ENCODE results near the gene TMSB10.
"Not testable (repeated sequence)": the region's sequence is repeated elsewhere in the genome, so short reads cannot be mapped to it uniquely, and the experiment has no call there.

TMSB10 gene

GRCh38 chr2:84858937-84859336 is 46.5 kb upstream of the TMSB10 start:
- no peaks in the 10 kb centered on the region for H3K36me3 ChIP-seq (ENCODE audit: control insufficient read depth, insufficient read depth, low read length)
- H3K4me3 ChIP-seq (replicated peaks; ENCODE audit: low read depth, low read length) = no peak overlapping the region
- no peak for TF ChIP-seq CTCF (IDR thresholded peaks at IDR 0.05; ENCODE audit: insufficient read depth, low read length, poor library complexity, severe bottlenecking)
- DNase-seq (ENCODE audit: extremely low read depth, insufficient read length) = no peak
- peaks cover 1% of the 10 kb centered on the region; the same call in 1 of the 2 replicates for H3K27me3 ChIP-seq (replicated peaks; ENCODE audit: control insufficient read depth, insufficient read depth, low read length)

DNA sequence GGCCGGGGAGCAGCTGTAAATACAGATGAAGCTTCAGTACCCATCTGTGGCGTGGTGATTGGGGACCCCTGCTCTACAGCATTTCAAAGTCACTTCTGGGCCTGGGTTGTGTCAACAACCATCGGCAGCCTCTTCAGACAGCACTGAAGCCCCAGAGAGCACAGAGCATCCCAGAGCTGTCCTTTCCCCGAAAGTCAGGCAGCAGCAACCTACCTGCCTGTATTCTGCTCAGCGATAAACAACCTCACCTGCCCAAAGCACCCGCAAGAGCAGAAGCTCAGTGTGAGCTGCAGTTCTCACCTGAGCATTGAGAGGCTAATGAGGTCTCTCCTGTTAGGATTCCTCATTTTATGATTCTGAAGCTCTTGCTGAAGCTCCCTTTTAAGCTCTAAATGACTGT is 43.9 kb upstream of the TMSB10 start:
- Histone ChIP-seq H3K4me3 (replicated peaks; ENCODE audit: low read depth, low read length) (no peak overlapping the region), H3K27me3 (replicated peaks; ENCODE audit: control insufficient read depth, insufficient read depth, low read length) (peaks cover 3% of the 10 kb centered on the region; the same call in 1 of the 2 replicates), H3K36me3 (ENCODE audit: control insufficient read depth, insufficient read depth, low read length) (no peaks in the 10 kb centered on the region)
- no peak for DNase-seq (ENCODE audit: extremely low read depth, insufficient read length)
- TF ChIP-seq CTCF (IDR thresholded peaks at IDR 0.05; ENCODE audit: insufficient read depth, low read length, poor library complexity, severe bottlenecking) = no peak

DNA sequence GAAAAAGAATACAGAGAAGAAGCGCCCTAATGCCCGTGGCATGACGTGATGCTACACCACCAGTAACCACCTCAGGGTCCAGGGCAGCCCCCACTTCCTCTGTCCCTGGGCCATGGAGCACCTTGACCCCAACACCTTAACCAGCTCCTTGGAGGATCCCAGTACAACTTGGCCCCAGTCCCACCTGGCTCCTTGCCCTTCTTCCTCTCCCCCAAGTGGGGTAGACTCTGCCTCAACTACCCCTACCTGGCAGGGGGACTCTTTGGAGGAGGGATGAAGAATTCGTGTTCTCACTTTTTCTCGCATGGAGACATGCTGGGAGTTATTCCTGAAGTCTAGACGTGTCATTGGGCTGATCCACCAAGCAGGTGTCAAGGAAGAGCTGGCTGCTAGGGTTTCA is 43.5 kb upstream of the TMSB10 start:
- TF ChIP-seq CTCF (IDR thresholded peaks at IDR 0.05; ENCODE audit: insufficient read depth, low read length, poor library complexity, severe bottlenecking) = no peak
- H3K27me3 ChIP-seq (replicated peaks; ENCODE audit: control insufficient read depth, insufficient read depth, low read length) = peaks cover 3% of the 10 kb centered on the region; the same call in 1 of the 2 replicates
- H3K4me3 ChIP-seq (replicated peaks; ENCODE audit: low read depth, low read length) = no peak overlapping the region
- no peak for DNase-seq (ENCODE audit: extremely low read depth, insufficient read length)
- no peaks in the 10 kb centered on the region for H3K36me3 ChIP-seq (ENCODE audit: control insufficient read depth, insufficient read depth, low read length)

- no peaks in the 10 kb centered on the region for H3K36me3 ChIP-seq (ENCODE audit: control insufficient read depth, insufficient read depth, low read length)
- H3K27me3 ChIP-seq (replicated peaks; ENCODE audit: control insufficient read depth, insufficient read depth, low read length) = peaks cover 3% of the 10 kb centered on the region; the same call in 1 of the 2 replicates
- no peak for DNase-seq (ENCODE audit: extremely low read depth, insufficient read length)
- peak; percentile 33 for TF ChIP-seq CTCF (IDR thresholded peaks at IDR 0.05; ENCODE audit: insufficient read depth, low read length, poor library complexity, severe bottlenecking)
- H3K4me3 ChIP-seq (replicated peaks; ENCODE audit: low read depth, low read length) = no peak overlapping the region
Measured at GRCh38 chr2:84865181-84865783, 40.2 kb upstream of the TMSB10 start.

DNA sequence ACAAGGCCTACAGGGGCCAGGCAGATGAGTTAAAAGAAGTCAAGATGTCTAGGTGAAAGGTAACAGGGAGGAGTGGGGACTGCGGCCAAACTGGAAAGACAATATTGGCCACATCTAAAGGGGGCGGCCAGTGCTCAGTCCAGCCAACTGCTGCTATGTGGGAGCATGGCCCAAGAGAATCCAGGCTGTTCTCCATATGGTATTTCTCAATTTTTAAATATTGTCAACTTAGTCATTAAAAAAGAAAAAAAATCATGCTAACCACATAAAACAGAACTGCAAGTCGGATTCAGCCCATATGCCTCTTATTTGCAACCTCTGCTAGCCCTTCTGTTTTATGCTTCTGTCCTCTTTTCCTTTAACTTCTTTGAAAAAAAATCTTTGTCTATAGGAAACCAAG is 39.3 kb upstream of the TMSB10 start:
- no peak for DNase-seq (ENCODE audit: extremely low read depth, insufficient read length)
- peaks cover 3% of the 10 kb centered on the region; the same call in 1 of the 2 replicates for H3K27me3 ChIP-seq (replicated peaks; ENCODE audit: control insufficient read depth, insufficient read depth, low read length)
- H3K4me3 ChIP-seq (replicated peaks; ENCODE audit: low read depth, low read length) = no peak overlapping the region
- TF ChIP-seq CTCF (IDR thresholded peaks at IDR 0.05; ENCODE audit: insufficient read depth, low read length, poor library complexity, severe bottlenecking) = no peak
- H3K36me3 ChIP-seq (ENCODE audit: control insufficient read depth, insufficient read depth, low read length) = no peaks in the 10 kb centered on the region

DNA sequence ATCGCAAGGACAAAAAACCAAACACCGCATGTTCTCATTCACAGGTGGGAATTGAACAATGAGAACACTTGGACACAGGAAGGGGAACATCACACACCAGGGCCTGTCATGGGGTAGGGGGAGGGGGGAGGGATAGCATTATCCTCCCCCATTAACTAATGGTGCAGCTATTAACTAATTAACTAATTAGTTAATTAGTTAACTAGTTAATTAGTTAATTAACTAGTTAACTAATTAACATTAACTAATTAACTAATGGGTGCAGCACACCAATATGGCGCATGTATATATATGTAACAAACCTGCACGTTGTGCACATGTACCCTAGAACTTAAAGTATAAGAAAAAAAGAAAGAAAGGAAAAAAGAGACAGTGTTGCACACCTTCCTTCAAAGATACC is 37.1 kb upstream of the TMSB10 start:
- not testable (repeated sequence) for H3K36me3 ChIP-seq (ENCODE audit: control insufficient read depth, insufficient read depth, low read length); DNase-seq (ENCODE audit: extremely low read depth, insufficient read length); H3K4me3 ChIP-seq (replicated peaks; ENCODE audit: low read depth, low read length); H3K27me3 ChIP-seq (replicated peaks; ENCODE audit: control insufficient read depth, insufficient read depth, low read length)

All from GM06990 (cell line).